HG03139 (cell line): ENCODE measurements around the gene SH3GL3.

Experiments
- ATAC-seq: cut with Tn5 transposase; IDR thresholded peaks from one replicate; pipeline ENCODE4 v1.9.1; 2021; ENCODE audit not compliant: unreplicated experiment

Gene SH3GL3

DNA sequence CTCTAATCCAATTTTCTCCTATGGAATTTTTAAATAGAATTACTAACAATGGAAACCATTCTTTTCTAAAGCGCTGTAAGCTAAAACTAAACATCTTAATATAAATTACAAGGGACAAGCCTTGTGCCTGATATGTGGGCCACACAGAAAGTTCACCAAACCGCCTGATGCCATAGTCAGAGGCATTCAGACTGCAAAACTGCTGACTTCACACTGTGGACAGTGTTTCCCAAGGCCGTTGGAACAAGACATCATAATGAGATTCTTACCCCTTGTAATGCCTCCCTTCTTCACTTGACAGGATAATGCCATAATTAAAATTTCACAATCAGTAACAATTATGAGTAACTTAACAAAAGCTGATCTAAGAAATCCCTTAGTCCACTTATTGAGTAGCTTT lies 14.9 kb downstream of the SH3GL3 start:
- no peak for ATAC-seq

DNA sequence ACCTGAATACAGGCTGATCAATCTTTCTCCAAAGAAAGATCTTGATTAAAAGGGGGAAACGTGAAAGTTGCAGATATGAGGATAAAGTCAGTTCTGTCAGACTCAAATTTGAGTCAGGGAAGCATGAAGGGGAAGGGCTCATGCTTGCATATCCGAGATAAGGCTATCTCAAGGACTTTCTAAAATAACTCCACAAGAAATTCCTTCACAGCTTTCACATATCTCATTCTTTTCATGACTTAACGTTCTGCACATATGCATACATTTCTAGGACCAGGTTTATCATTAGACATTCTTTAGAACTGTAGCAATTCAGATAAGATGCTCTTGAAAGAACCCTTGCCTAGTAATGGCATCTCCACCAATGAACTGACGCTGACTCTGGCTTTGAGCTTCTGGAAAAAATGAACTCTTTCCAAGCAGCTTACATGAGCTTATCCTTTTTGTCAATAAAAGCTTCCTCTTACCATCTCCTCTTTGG lies 15.9 kb downstream of the SH3GL3 start:
- ATAC-seq: no peak

DNA sequence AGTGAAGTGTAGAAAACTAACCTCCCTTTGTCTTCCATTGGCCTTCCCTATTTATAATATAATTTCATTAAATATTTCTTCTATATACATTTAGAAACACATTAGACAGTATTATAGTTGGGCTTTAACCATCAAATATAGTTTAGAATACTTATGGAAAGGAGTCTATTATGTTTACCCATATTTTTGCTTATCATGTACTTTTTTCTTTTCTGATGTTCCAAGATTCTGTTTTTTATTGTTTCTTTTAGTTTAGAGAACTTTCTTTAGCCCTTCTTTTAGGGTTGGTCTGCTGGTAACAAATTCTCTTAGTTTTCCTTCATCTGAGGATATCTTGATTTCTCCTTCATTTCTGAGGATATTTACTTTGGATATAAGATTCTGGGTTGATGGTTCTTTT lies 23.7 kb downstream of the SH3GL3 start:
- no peak for ATAC-seq

DNA sequence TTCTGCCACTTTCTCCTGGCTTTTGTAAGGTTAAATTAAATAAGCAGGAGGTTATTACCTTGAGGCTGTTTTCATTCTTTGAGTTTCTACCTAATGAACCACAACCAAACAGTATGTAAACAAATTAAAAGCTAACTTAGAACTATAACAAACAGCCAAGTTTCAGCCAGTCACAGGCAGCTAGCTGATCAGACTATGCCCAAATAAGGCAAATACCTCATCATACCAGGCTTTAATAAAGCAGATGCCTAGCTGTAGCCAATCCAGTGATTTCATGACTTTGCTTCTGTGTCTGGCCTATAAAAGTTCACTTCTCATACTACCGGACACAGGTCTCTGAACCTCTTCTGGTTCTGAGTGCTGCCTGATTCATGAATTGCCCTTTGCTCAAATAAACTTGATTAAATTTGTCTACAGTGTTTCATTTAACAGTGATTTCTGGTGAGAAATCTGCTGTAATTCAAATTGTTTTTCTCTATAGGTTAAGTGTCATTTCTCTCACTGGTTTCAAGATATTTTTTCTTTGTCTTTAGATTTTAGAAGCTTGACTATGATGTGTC lies 24.2 kb downstream of the SH3GL3 start:
- no peak for ATAC-seq

DNA sequence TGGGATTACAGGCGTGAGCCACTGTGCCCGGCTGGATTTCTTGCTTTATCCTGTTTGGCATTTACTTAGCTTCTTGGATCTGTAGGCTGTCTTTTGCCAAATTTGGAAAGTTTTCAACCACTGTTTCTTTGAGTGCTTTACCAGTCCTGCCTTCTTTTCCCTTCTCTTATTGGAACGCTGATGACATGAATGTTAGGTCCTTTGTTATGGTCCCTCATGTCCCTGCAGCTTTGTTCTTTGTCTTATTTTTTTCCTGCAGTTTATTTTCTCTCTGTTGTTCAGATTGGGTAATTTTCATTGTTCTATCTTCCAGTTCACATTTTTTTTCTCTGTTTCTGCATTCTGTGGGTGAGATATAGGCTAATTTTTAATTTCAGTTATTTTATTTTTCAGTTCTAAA lies 25.0 kb downstream of the SH3GL3 start:
- ATAC-seq: no peak

DNA sequence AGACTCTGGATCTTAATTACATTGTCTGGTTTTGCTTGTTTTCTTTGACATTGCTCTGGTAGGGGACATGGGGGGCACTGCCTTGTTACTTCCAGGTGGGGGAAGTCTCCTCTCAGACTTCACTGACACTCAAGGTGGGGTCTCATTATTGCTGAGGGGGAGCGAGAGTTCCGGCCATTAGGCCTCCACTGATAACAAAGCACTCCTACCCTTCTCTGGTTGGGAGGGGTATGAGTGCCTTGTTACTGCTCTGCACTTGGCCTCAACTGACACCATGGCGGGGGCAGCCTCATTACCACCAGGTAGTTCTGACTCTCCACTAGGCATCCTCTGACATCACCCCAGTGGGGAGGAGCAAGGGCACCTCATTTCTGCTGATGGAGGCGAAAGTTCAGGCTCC lies 25.7 kb downstream of the SH3GL3 start:
- ATAC-seq: no peak

DNA sequence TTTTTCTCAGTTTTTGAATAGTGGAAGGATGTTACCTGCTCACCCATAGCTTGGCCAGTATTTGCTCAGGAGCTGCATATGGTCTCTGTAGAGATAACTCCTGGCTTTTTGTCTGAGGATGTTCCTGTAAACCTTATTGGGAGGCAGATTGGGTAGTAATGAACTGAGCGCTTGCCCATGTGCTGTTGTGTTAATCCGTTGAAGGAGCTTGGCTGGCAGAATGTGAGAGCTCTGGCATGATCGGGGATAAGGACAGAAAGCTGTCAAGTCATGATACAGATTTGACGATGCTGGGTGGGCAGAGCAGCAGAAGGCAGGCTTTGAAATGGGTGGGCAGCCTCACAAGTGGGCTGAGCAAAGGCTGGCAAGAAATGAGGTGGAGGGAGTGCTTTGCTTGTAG lies 27.4 kb downstream of the SH3GL3 start:
- no peak for ATAC-seq

DNA sequence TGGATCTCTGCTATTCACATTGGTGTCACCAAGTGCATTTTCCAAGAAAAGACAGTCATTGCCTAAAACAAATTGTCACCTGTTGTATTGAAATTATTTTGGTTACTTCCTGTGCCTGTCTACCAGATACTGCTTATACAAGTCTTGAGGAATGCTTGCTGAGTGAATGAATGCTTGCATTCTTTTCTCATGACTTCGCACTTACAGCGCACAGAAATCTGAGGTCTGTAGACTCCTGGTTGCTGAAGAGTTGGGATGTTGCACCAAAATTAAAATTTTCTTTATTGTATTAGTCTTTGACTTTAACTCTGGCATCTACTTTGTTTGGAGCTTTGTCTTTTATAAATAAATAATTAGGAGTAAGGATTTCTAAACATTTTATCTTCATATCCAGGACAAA lies 28.4 kb downstream of the SH3GL3 start:
- ATAC-seq: no peak

DNA sequence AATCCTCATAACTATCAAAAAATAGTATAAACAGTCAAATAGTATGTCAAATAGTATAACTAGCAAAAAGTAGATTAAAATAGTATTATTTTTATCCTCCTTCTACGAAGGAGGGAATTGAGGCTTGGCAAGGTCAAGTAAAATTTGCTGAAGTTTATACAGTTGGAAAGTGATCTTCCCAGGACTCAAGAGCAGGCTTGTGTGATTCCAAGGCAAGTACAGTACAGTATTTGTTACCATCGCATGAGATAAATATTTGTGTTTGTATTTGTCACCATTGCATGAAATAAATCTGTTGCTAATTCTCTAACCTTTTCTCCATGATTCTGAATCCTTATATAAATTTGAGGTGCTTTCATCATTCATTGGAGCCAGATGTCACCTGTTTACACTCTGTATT lies 28.9 kb downstream of the SH3GL3 start:
- ATAC-seq: no peak

DNA sequence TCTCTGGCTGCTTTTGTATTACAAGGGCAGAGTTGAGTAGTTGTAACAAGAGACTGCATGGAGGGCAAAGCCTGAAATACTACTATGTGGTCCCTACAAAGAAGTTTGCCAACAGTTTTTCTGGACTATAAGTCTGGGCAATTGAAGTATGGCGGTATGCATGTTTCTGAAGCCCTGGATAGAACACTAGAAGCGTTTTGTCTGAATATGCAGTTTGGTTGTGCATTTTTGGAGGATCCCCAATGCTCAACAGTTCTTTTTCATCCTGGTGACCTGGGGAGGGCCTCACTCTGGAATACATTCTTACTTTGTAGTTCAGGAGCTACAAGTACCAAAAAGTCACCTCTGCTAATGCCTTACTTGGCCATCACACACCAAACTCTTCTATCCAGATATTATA lies 29.6 kb downstream of the SH3GL3 start:
- ATAC-seq: no peak

DNA sequence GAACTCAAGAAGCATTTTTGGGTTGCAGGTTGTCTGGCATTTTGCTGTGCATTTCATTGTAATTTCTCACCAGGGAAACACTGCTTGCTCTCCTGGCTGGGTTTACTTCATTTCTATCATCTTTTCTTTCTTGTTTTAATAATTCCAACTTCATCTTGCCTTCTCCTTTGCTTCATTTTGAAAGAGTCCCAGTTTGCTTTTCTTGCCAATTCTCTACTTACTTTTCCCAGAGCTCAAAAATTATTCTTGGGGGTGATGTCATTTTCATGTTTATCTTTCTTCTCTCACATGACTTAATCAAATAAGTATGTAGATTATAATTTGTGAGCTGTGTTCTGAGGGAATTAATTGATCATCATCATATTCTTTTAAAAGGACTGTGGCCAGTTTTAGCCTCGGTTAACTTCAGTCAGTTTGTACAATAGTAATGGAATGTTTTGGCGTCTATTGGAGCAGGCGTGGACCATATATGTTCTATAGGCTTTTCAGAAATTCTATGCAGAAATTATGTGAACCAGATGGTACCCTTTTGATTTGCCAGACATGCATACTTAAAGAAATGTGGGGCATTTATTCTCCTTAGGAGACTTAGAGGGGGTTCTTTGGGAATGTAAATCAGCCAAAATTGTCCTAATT lies 30.1 kb downstream of the SH3GL3 start:
- no peak for ATAC-seq

DNA sequence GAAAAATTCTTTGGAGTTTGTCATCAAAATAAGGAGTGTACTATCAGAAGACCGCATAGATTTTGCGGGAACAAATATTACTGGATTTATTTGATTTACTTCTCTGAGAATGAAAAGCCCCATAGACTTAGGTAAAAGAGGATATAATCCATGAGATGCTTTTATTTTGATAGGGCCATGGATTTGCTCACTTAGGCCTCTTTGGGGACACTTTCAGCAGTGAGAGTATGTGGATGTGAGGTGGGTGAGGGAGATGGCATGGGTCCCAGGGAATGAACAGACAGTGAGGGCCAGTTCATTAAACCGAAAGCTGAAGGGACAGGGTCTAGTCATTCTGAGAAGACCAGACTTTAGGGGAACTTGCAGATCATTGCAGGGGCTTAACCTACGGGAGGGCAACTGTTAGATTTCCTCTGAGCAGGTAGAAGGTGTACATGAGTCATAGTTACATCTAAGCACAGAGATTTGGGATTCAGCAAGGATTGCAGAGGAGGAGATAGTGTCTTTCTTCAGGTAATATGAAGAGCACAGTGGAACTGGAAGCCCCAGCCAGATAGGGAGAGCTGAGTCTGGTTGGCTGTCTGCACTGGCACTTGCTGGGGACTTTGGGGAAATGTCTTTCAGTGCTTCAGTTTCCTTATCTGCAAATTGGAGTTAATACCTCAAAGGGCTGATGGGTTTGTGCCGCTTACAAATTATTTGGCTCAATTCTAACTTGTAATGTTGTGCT lies 30.8 kb downstream of the SH3GL3 start:
- ATAC-seq: no peak

DNA sequence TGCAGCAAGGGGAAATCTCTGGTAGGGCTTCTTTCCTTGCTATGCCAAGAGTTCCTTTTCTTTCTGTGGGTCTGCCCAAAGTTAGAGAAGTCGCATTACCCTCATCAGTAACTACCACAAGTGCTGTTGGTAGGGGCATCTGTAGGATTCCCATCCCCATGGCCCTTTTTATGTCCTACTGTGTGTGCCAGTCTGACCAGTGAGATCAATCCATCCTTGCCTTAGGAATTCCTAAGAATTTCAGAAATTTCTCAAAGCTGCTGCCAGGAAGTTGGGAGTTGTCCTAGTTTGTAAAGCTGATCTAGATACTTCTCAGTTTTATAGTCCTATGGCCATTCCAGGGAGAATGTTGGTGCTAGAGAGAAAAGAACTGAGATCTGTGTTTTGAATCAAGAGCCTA lies 36.5 kb downstream of the SH3GL3 start:
- no peak for ATAC-seq

DNA sequence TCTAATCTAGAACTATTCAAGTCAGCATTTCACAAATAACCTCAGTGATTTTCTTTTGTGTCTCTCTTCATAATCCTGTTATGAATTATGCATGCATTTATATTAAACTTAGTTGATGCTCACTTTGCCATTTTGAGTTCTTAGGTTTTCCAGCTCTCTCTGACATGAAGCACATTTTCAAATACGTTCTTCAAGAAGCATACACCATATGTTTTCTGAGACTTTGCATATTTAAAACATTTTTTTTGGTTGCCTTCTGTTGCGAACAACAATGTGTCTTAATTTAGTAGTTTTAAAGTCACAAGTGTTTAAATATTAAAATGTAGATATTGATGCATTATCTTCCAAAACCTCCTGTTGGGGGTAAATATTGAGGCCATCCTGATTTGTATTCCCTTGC lies 37.5 kb downstream of the SH3GL3 start:
- ATAC-seq: no peak

DNA sequence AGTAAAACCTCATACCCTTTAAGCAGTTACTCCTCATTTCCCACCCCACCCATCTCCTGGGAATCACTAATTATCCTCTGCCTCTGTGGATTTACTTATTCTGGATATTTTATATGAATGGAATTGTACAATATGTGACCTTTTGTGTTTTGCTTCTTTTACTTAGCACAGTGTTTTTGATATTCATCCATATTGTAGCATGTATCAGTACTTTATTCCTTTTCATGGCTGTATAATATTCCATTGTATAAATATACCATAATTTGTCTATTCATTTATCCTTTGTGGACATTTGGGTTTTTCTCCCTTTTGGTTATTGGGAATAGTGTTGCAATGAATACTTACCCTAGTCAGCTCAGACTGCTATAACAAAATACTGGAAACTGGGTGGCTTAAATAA lies 39.2 kb downstream of the SH3GL3 start:
- ATAC-seq: no peak

DNA sequence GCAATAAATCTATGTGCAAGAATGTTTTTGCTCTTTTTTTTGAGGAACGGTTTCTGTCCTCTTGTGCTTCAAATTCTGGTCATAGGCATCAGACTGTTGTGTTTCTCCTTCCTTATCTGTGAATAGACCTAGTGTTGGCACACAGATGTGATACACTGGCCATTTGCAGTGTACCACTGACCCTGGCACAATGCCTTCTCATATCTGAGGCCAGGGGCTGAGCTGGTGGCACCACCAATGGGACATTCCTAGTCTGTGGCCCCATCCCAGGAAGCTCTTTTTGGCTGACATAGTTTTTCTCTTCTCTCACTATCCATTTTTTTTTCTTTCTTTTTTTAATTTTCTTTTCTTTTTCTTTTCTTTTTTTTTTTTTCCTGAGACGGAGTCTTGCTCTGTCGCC lies 40.4 kb downstream of the SH3GL3 start:
- ATAC-seq: no peak

DNA sequence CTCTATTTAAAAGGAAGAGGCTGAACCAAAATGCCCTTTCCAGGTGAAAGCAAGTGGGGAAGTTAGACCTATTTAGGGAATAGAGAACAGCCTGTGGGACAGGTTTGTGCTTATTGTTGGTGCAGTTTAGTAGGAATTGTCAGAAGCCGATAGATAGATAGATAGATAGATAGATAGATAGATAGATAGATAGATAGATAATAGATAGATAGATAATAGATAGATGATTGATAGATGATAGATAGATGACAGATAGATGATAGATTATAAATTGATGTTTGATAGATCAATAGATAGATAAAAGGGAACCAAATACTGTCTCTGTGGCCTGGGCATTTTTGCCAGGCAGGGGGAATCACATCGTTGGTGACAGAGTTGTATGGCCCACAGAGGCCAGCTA lies 42.5 kb downstream of the SH3GL3 start:
- no peak for ATAC-seq

DNA sequence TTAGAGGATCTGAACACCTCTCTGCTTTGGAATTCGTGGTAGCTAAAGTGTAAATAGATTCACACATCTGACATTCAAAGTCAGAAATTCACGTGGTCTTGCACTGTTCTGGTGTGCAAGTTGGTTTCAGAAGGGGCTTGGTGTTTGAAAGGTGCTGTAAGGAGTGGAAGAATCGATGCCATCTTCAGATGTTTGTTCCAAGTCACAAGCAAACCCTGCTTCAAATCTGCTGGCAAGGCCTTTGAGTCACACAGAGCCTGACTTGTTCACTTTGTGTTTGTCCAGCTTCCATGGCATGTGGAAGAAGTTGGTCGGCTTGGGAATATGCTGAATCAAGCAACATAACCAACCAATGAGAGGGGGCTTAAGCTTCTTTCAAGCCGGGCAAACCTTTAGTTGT lies 44.3 kb downstream of the SH3GL3 start:
- no peak for ATAC-seq

DNA sequence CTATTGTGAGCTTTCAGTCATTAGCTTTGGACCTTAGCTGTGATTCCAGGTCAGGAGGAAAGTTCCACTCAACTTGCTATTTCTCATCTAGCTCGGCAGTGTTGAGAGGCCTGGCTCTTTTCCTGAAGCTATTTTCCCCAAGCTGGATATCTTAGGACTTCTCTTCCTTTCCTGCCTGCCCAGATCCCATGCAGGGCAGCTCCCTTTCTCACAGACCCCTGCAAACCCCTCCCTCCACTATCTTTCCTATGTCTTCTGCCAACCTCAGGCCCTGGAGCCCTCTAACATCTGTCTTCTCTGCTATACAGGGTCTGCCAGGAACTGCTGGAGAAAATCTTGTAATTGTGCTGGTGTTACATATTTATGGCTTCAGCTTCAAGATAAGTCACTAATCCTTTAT lies 49.6 kb downstream of the SH3GL3 start:
- no peak for ATAC-seq

DNA sequence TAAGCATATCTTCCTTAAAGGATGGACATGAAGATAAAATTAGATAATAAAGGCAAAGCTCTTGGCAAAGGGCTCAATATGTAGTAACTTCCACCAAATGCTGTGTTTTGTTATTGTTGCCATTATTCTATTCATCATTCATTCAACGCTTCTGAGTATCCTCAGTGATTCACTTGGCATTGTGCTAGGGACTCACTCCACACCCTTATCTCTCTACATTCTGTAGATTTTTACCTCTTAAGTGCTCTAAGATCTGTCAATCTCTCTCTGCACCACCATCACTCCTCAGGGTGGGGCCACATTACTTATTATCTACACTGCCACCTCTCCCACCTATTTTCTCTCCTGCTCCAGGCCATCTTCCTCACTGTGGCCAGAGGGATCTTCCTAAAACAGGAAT lies 51.2 kb downstream of the SH3GL3 start:
- no peak for ATAC-seq

DNA sequence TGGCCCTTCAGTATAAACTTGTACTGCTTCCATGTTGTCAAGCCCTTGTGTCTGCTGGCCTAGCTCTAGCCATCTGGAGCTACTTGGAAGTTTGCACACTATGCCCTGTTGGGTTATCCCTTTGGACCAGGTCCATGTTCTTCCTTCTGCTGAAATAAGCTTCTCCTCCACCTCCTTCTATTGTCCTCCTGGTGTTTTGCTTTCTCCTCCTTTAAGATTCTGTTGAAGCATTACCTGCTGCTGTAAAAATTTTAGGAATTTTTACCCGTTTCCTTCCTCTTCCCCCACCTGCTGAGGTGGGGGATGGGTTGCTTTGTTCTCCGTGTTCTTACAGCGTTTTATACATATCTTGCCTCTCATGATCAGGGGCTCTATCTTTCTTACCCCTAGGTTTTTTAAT lies 51.7 kb downstream of the SH3GL3 start:
- no peak for ATAC-seq

DNA sequence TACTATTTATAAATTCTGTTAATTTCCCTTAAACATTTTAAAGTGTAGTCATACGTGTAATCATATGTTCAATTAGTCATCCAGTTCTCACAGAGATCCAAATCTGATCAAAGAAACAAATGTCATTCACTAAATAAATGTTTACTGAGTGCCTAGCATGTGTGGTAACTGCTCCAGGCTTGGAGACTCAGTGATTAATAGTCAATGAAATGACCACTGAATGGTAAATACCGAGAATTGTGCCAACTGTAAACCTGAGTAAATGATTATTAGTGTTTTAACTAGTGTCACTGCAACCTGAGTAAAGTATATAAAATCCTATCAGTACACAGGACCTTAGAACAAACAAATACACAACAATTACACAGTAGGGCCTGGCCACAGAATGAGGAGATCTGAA lies 52.3 kb downstream of the SH3GL3 start:
- no peak for ATAC-seq
